ENCODE data around the gene TMSB4X.
A peak's percentile ranks its signal among the peaks of the same experiment; 100 is the strongest.
"Not testable (repeated sequence)": the region's sequence is repeated elsewhere in the genome, so short reads cannot be mapped to it uniquely, and the experiment has no call there.

The TMSB4X gene

DNA sequence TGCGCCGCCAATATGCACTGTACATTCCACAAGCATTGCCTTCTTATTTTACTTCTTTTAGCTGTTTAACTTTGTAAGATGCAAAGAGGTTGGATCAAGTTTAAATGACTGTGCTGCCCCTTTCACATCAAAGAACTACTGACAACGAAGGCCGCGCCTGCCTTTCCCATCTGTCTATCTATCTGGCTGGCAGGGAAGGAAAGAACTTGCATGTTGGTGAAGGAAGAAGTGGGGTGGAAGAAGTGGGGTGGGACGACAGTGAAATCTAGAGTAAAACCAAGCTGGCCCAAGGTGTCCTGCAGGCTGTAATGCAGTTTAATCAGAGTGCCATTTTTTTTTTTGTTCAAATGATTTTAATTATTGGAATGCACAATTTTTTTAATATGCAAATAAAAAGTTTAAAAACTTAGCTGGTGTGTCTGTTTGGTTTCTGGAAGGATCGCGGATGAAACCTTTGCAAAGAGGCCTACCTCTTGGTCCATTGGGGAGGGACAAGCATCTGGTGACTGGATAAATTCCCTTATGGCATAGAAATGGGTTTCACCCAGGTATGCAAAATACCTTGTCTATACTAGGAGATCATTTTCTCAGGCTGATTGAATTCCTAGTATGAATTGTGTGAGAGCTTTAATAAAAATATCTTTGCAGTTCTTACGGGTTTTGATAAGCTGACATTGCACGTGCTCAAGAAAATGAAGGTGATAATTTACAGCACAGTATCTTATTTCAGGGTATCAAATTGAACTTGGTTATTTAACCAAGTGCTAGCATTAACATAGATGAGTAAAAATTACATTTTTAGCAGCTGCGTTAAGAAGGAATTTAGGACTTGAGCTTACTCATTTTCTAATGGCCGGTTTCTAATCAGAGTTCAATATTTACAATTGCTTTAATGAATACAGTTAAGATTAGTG, 2.2 kb downstream of the TMSB4X start:
- DNase-seq: not testable (repeated sequence)

DNA sequence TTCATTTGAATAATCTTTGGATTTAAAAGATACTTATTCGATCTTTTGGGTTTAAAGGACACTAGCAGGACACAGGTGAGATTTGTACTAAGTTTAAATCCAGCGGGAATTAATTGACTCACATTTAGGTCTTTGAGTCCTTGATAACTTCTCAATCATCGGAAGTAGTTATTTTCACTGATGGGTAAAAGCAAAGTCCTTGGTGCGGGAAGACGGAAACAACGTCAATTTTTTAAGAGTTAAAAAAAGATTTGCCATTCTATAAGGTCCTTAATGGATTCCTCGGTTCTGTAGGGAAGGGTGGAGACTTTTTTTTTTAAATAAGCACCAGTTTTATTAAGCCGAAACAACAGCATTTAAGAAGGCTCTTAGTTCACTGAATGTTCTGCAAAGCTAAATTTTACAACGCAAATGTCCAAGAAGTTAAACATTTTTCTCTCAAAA, 2.9 kb downstream of the TMSB4X start:
- no peak for DNase-seq

DNA sequence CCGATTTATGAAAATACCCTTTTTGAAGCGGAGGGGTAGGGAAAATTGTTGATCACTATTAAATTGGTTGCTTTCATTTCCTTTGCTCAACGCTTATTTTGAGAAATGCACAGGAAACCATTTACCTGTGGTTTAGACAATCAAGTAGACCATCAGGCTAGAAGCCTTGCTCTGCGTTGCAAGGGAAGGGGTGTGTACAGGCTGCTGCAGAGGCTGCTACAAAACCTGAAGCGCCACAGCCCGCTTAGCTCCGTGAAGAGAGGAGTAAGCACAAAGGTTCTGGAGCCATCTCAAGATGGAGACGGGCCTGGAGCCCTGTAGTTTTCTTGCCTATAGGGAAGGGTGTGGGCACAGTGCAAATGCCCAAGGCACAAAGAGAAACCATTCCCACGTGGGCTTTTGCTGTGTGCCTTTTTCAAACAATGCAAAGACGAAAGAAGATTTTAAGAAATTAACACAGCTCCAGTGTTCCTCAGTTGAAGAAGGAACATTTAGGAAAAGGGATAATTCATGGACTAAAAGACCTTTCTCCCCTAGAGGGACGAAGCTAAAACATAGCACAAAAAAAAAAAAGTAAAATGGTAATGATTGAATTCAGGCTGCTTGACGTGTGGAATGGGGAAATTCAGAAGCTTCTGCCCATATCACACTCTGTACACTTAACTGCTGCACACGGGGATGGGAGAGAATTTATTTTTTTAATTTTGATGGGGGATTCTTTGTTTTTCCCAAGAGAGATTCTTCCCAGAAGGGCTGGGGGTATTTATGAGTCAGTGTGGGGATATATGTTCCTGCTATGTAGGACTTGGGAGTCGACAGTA, 3.5 kb downstream of the TMSB4X start:
- DNase-seq: peak; percentile 25

DNA sequence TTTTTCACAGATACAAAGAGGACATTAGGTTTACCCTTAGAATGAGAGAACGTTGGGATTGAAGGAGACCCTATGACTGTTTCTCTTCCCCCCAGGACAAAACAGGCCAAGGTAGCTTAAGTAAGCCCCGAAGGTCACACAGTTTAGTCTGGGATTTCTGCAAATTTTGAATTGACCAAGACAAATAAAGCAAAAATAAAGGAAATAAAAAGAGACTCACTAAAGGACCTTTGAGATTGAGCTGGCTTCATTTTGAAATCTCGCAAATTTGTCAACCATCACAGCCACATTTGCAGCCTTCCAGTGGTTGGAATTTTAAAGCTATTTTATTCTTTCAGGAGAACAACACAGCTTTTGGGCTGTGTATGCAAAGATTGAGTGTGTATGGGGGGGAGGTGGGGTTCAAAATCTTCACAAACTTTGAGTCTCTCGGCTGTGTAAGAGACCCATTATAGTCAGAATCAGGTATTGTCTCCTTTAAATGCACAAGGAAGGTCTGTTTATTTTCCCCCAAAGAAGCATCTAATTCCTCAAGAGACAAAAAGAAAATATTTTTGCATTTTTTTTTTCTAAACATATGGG, 4.2 kb downstream of the TMSB4X start:
- no peak for DNase-seq

DNA sequence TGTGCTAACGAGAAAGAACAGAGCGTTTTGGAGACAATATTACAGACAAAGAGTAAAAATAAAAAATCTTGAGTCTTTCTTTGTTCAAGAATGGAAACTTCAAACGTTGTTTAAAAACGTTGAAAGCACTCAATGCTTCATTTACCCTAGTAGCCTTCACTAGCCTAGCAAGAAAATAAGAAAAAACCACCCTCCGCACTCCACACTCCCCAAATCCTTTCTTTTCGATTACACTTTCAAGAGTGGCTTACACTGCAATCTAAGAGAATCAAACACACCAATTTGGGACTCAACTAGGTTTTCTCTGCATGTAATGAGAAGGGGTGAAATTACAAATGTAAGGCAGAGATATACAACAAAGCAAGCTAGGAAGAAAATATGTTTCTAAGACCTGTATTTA, 4.7 kb downstream of the TMSB4X start:
- no peak for DNase-seq

DNA sequence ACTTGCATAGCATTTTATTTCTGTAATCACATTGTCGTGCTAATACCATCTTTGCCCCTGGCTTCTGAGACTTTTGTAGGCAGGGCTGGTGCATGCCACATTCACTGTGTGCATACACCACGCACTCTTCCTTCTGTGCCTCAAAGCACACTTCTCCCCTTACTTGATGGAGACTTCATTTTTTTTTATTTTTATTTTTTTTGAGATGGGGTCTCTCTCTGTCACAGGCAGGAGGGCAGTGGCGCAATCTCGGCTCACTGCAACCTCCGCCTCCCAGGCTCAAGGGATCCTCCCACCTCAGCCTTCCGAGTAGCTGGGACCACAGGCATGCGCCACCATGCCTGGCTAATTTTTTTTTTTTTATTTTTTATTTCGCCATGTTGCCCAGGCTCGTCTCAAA, 5.1 kb downstream of the TMSB4X start:
- DNase-seq: not testable (repeated sequence)

DNA sequence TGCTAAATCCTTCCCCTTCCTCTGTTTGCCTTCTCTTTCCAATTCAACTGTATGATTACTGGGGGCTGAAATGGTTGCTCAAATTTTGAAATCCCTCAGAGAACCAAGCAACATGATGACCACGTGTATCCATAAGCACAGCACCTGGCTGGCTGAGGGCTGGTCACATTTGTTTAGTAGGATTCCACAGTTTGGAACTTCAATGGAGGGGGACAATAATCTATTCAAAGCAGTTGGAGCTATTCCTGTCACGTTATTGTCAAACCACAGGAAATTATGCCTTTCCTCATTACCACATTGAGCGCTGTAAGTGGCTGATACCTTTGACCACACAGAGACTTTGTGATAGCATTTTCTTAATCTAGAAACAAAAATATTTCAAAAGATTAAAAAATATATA, 7.0 kb downstream of the TMSB4X start:
- no peak for DNase-seq

DNA sequence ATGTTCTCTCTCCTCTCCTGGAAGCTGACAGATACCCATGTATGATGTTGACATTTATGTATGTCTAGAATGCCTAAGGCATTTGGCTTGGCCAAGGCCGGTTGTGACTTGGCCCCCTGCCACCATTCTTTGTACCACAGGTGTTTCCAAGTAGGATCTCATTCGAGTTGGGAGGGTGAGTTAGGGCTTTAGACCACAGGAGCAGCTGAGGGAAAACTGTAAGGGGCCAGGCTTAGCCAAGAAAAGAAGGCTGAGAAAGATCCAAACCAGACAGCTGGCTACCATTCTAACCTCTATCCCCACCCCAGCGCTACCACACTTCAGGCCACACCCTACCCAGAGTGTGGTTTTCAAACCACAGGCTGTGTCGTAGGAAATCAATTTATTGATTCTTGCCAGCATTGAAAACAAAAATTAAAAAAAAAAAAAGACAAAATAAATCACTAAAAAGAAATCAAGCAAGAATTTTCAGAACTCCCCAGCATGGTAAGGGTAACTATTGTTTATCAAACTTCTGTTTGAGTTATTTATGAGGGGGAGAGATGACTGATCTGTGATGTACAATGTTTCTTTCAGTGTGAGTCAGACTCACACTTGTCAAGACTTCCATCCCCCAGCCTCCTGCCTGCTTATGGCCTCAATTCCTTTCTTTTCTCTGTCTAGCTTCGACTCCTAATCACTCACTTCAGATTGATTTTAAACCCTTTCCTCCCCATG, 9.9 kb downstream of the TMSB4X start:
- no peak for DNase-seq

DNA sequence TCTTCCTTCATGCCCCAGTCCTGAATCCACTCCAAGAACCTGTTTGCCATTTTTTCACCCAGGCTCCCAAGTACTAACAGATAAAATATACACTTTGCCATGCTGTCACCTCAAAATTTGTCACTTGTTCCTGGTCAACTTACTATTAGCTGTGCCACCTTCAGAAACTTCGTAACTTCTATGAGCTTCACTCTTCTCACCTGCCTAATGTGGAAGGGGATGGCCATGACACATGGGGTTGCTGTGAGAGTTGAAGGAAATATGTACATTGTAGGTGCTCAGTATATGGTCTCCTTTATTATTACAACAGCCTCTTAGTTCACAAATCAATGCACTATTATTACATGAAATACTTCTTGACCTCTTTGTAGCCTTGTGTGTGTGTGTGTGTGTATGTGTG, 10.4 kb downstream of the TMSB4X start:
- no peak for DNase-seq

DNA sequence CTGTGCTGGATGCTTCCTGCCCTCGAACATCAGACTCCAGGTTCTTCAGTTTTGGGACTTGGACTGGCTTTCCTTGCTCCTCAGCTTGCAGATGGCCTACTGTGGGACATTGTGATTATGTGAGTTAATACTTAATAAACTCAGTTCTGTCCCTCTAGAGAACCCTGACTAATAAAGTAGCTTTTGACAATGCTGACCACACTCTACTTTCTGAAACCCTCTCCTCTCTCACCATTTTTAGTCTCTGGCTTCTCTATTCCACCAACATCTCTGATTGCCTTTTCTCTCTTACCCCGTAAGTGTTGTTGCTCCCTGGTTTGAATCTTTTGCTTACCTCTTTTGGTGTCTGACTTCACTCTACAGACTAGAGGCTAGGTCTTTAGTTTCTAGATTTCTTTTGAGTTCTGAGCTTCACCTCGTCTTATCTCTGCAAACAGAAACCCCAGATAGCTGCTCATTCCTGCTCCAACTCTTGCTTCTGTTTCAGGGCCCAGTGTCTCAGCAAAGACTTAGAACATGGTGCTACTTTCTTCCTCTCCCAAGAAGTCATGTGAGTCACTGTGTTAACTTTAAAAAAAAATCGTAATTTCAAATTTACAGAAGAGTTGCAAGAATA, 11.4 kb downstream of the TMSB4X start:
- no peak for DNase-seq

DNA sequence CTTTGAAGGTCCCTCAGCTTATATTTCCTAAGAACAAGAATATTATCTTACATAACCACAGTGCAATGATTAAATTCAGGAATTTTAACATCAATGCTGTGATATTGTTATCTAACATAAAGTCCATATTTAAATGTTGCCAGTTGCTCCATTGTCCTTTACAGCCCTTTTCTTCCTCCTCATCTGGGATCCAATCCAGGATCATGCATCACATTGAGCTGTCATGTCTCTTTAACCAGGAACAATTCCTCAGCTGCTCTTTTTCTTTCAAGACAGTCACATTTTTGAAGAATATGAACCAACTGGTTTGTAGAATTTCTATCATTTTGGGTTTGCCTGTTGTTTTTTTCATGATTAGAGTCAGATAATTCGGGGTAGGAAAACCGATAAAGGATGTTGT, 12.0 kb downstream of the TMSB4X start:
- DNase-seq: no peak

DNA sequence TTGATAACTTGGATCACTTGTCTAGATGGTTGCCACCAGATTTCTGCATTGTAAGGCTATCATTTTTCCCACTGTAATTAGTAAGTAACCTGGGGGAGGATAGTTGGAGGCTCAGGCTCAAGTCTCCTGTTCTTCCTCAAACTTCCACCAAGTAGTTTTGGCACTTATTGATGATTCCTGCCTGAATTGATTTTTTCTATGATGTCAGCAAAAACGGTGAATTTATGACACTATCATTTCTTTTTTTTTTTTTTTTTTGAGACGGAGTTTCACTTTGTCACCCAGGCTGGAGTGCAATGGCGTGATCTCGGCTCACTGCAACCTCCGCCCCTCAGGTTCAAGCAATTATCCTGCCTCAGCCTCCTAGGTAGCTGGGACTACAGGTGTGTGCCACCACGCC, 12.4 kb downstream of the TMSB4X start:
- no peak for DNase-seq

DNA sequence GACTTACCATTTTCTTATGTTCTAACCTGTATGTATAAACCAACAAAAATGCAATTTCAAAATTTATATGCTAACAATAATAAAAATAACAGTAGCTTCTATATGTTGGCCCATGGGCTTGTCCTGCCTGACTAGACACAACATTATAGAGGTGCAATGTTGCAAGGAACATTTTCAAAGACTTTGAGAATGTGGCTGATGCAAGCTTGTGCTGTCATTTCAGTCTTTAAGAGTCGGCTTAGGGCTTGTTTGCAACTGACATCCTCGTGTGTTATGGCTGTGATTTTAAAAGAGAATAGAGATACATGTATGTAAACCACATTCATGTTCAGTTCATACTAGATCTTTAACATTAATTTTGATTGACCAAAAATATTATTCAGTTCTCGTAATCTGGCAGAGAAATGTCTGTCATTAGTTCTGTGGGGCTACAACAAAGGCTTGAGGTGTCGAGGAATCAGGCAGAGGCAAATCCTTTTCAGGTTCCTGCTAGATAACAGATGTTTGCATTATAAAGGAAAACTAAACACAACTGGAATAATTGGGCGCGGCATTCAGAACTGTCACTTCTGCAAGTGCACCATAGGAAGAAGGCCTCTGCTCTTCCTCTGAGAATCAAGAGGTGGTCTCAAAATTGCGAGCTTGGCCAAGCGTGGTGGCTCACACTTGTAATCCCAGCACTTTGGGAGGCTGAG, 13.1 kb downstream of the TMSB4X start:
- no peak for DNase-seq

DNA sequence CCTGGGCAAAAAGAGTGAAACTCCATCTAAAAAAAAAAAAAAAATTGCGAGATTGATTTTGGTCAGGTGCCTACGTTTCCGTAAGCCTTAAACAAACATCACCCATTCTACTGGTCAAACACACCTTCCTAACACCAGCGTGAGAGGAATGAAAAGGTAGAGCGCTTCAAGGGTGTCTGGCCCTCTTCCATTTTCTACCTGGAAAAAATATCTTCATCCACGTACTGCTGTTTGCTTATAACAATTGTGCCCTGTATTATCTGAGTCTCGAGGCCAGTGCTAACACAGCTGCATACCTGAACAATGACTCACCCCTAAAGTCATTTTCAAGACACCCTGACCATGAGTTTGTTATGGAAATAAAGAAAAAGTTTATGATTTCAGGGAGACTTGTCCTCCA, 13.9 kb downstream of the TMSB4X start:
- no peak for DNase-seq

DNA sequence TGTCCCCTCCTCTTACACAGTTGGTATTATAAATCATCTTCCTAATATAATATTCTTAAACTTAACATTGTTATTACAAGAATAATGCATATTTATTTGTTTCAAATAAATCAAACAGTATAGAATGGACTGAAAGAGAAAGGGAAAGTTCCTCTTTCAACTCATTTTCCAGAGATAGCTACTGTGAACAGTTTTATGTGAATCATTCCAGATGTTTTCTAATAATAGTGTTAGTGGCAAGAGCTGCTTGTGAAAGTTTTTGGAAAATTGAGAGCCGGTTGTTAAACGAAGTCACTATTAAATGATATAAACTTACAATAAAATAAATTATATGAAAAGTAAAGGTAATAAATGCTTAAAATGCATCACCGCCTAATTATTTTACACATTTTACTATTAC, 14.6 kb downstream of the TMSB4X start:
- no peak for DNase-seq

DNA sequence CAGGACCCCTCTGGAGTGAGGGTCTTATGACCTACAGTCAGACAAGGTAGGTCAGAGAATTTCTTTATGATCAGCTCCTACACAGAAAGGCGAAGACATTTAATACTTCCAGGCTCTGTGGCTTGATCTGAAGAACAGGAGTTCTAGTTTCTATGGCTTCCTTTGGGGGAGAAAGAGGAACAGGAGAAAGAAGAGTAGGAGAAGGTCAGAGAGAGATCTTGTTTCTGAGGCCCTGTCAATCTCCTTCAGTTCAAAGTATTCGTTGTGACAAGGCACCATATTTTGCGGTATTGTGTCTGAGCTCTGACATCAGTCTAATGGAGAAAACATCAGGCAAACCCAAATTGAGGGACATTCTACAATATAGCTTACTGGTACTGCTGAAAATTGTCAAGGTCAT, 16.7 kb downstream of the TMSB4X start:
- DNase-seq: no peak

DNA sequence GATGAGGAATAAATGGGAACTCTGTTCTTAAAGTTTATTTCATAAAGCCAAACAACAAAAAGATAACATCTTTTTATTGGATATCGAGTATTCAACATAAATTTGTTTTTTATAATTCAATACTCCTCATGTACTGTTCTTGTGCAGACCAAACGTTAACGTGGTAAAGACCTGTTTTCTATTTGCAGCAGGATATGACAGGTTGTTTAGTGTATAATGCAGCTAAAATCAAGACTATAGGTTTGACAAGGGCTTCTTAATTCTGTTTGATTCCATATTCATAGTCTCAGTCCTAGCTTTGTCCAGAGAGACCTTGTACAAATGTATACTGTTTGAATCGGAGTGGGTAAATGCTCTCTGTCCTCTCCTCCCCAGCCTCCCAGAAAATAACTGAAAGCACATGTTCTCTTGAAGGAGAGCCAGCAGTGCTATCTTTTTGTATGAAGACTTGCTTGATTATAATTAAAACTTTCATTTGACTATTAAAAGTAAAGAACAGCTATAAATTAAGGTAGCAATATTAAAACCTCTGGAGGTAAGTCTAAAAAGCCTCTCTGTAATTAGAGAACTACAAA, 17.7 kb downstream of the TMSB4X start:
- DNase-seq: no peak

DNA sequence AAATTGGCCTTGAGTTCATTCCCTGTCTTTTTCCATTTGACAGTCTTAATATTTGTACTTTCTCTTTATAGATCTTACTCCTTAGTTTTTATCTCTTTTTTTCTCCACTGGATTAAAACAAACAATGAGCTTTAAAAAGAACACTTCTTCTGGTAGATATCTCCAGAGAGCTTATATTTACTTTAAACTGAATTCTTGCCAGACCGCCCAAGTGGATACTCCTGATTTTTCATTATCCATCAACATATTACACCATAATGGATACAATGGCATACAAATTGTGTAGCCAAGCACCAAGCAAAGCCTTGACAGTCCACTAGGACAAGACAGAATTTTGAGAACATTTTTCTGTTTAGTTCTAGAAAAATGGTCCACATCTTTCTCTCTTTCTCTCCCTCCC, 18.9 kb downstream of the TMSB4X start:
- DNase-seq: no peak

DNA sequence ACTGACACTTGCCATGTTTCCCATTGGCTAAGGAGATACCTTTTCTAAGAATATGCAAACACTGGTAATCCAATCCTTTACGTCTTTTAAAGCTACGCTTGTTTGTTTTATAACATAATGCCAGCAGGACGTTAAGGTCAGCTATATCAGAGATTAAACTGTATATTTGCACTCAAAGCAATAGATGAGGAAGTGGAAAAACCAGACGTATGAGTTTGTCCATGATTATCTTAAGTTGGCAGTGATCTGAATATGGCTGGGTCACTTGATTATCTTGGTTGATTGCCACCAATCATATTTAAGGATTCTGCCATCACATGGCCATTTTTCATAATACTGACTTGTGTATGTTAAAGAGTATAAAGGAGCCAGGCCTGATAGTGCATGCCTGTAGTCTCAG, 19.4 kb downstream of the TMSB4X start:
- DNase-seq: no peak

DNA sequence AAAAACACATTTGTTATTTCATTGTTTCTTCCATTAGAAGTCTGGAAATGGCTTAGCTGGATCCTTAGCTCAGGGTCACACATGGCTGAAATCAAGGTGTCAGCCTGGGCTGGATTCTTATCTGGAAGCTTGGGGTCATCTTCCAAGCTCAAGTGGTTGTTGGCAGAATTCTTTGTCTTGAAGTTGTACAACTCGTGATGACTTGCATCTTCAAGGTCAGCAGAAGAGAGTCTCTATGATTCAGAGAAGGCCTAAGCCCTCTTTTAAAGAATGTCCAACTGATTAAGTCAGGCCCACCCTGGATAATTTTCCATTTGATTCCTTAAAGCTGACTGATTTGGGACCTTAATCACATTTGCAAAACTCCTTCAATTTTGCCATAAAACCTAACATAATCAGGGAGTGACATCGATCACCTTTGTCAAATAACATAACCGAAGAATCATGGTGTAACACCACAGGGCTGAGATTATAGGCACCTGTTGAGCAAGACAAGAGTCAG, 22.1 kb downstream of the TMSB4X start:
- no peak for DNase-seq

Data from midbrain (tissue), 1 donor.